Measurements from ENCODE around the gene MTIF2. TPM values are rescaled to one million over a fixed set of nuclear protein-coding genes. Genes with fewer than 3 reads are reported as not detected.
A peak's percentile ranks its signal among the peaks of the same experiment; 100 is the strongest.
"Not testable (repeated sequence)": the region's sequence is repeated elsewhere in the genome, so short reads cannot be mapped to it uniquely, and the experiment has no call there.

Gene MTIF2
- 10 to 100 TPM; 25.6 to 65.4 (median 30.7) TPM for total RNA-seq

GRCh38 chr2:55268907-55269644 is at the start of gene MTIF2:
Gene MTIF2 (minus strand): TSS chr2:55269231. CDS start chr2:55263858, 5,373 bp downstream.
- Histone ChIP-seq H3K4me1 (replicated peaks in 1 of 2) (peaks cover 7 to 8% of the 10 kb centered on the region in 2 donors), H3K27ac (peak within 1 kb of the TSS; percentile 62 to 70), H3K4me3 (peak within 1 kb of the TSS; percentile 56 to 85 (median 74))
- in situ Hi-C loops (cut with MboI; ENCODE audit: low pct_unique_long_range_greater_than_20kb in 2 of 9, low sequenced_read_pairs in 9 of 9, unreplicated experiment in 9 of 9): loop anchor here in 1 of 9 experiments (25.0 kb wide), 1 partner anchor 143 kb away; the partner anchor contains the start of gene CCDC88A
- ATAC-seq (replicated peaks in 6 of 8): peak; percentile 99 to 100 (median 100)
- WGBS, 10 experiments: 0 to 3% (median 1%) methylated on average over 8 to 23 of the region's 43 CpGs; no CpG with 5 or more reads in 2 of the 10 experiments

- Histone ChIP-seq H3K4me1 (replicated peaks in 1 of 2) (no peaks in the 10 kb centered on the region), H3K27ac (no peak overlapping the region), H3K4me3 (no peak overlapping the region)
- in situ Hi-C loops (cut with MboI; ENCODE audit: low pct_unique_long_range_greater_than_20kb in 2 of 9, low sequenced_read_pairs in 9 of 9, unreplicated experiment in 9 of 9): no loop called here
- 80 to 100% (median 94%) methylated on average over 1 of the region's 1 CpG; no CpG with 5 or more reads in 4 of the 10 experiments for WGBS, 10 experiments
- ATAC-seq (replicated peaks in 6 of 8): no peak
Measured at GRCh38 chr2:55314985-55315384, 46.0 kb upstream of the MTIF2 start.

- in situ Hi-C loops (cut with MboI; ENCODE audit: low pct_unique_long_range_greater_than_20kb in 2 of 9, low sequenced_read_pairs in 9 of 9, unreplicated experiment in 9 of 9): no loop called here
- no peak overlapping the region for H3K27ac ChIP-seq
- H3K4me3 ChIP-seq: no peak overlapping the region
- WGBS, 10 experiments: 50 to 100% (median 100%) methylated on average over 1 of the region's 1 CpG; no CpG with 5 or more reads in 6 of the 10 experiments
- no peaks in the 10 kb centered on the region for H3K4me1 ChIP-seq (replicated peaks in 1 of 2)
- ATAC-seq (replicated peaks in 6 of 8): peak in 3 of 8 experiments; percentile 32 to 66 (median 41)
Measured at GRCh38 chr2:55311444-55311870, 42.4 kb upstream of the MTIF2 start.

GRCh38 chr2:55309446-55309845 is 40.4 kb upstream of the MTIF2 start:
- peak in 1 of 8 experiments; percentile 29 for ATAC-seq (replicated peaks in 6 of 8)
- WGBS, 10 experiments: 47 to 100% (median 90%) methylated on average over 1 to 2 of the region's 2 CpGs
- in situ Hi-C loops (cut with MboI; ENCODE audit: low pct_unique_long_range_greater_than_20kb in 2 of 9, low sequenced_read_pairs in 9 of 9, unreplicated experiment in 9 of 9): no loop called here
- no peak overlapping the region for H3K4me3 ChIP-seq
- H3K4me1 ChIP-seq (replicated peaks in 1 of 2): no peaks in the 10 kb centered on the region
- H3K27ac ChIP-seq: no peak overlapping the region

GRCh38 chr2:55302241-55302640 is 33.2 kb upstream of the MTIF2 start:
- no peaks in the 10 kb centered on the region for H3K4me1 ChIP-seq (replicated peaks in 1 of 2)
- WGBS, 10 experiments: 5 to 100% (median 96%) methylated on average over 2 to 3 of the region's 3 CpGs; no CpG with 5 or more reads in 2 of the 10 experiments
- H3K4me3 ChIP-seq: no peak overlapping the region
- ATAC-seq (replicated peaks in 6 of 8): no peak
- in situ Hi-C loops (cut with MboI; ENCODE audit: low pct_unique_long_range_greater_than_20kb in 2 of 9, low sequenced_read_pairs in 9 of 9, unreplicated experiment in 9 of 9): no loop called here
- H3K27ac ChIP-seq: no peak overlapping the region

- in situ Hi-C loops (cut with MboI; ENCODE audit: low pct_unique_long_range_greater_than_20kb in 2 of 9, low sequenced_read_pairs in 9 of 9, unreplicated experiment in 9 of 9): no loop called here
- 87 to 100% (median 96%) methylated on average over 1 of the region's 1 CpG; no CpG with 5 or more reads in 1 of the 10 experiments for WGBS, 10 experiments
- no peak overlapping the region for H3K4me3 ChIP-seq
- no peaks in the 10 kb centered on the region for H3K4me1 ChIP-seq (replicated peaks in 1 of 2)
- H3K27ac ChIP-seq: no peak overlapping the region
- peak in 1 of 8 experiments; percentile 47 for ATAC-seq (replicated peaks in 6 of 8)
Measured at GRCh38 chr2:55301277-55301676, 32.2 kb upstream of the MTIF2 start.

GRCh38 chr2:55296393-55296792 is 27.4 kb upstream of the MTIF2 start:
- in situ Hi-C loops (cut with MboI; ENCODE audit: low pct_unique_long_range_greater_than_20kb in 2 of 9, low sequenced_read_pairs in 9 of 9, unreplicated experiment in 9 of 9): no loop called here
- no peak for ATAC-seq (replicated peaks in 6 of 8)

GRCh38 chr2:55283083-55283482 is 14.1 kb upstream of the MTIF2 start:
- H3K4me3 ChIP-seq: no peak overlapping the region
- no peak for ATAC-seq (replicated peaks in 6 of 8)

More at GRCh38 chr2:55296393-55296792, 27.4 kb upstream of the MTIF2 start:
- Histone ChIP-seq H3K4me1 (replicated peaks in 1 of 2) (no peaks in the 10 kb centered on the region), H3K27ac (no peak overlapping the region), H3K4me3 (no peak overlapping the region)

GRCh38 chr2:55282110-55282917 is 13.3 kb upstream of the MTIF2 start:
- H3K27ac ChIP-seq: peak overlapping the region; percentile 48 to 57
- ATAC-seq (replicated peaks in 6 of 8): peak; percentile 95 to 98 (median 97)

More at GRCh38 chr2:55283083-55283482, 14.1 kb upstream of the MTIF2 start:
- no peak overlapping the region for H3K27ac ChIP-seq
- WGBS, 10 experiments: 80 to 100% (median 98%) methylated on average over 1 to 9 of the region's 12 CpGs; no CpG with 5 or more reads in 1 of the 10 experiments
- peaks cover 0 to 10% of the 10 kb centered on the region in 2 donors for H3K4me1 ChIP-seq (replicated peaks in 1 of 2)
- in situ Hi-C loops (cut with MboI; ENCODE audit: low pct_unique_long_range_greater_than_20kb in 2 of 9, low sequenced_read_pairs in 9 of 9, unreplicated experiment in 9 of 9): no loop called here

GRCh38 chr2:55280851-55281546 is 12.0 kb upstream of the MTIF2 start:
- H3K4me1 ChIP-seq (replicated peaks in 1 of 2); H3K27ac ChIP-seq; in situ Hi-C loops (cut with MboI; ENCODE audit: low pct_unique_long_range_greater_than_20kb in 2 of 9, low sequenced_read_pairs in 9 of 9, unreplicated experiment in 9 of 9); H3K4me3 ChIP-seq; ATAC-seq (replicated peaks in 6 of 8): not testable (repeated sequence)
- WGBS, 10 experiments: 77 to 100% (median 90%) methylated on average over 1 to 4 of the region's 5 CpGs; no CpG with 5 or more reads in 2 of the 10 experiments

More at GRCh38 chr2:55282110-55282917, 13.3 kb upstream of the MTIF2 start:
- in situ Hi-C loops (cut with MboI; ENCODE audit: low pct_unique_long_range_greater_than_20kb in 2 of 9, low sequenced_read_pairs in 9 of 9, unreplicated experiment in 9 of 9): no loop called here
- 13 to 100% (median 65%) methylated on average over 1 to 14 of the region's 60 CpGs; no CpG with 5 or more reads in 3 of the 10 experiments for WGBS, 10 experiments
- H3K4me1 ChIP-seq (replicated peaks in 1 of 2): peaks cover 0 to 10% of the 10 kb centered on the region in 2 donors
- H3K4me3 ChIP-seq: peak overlapping the region; percentile 35 to 49 (median 39)

- H3K27ac ChIP-seq; in situ Hi-C loops (cut with MboI; ENCODE audit: low pct_unique_long_range_greater_than_20kb in 2 of 9, low sequenced_read_pairs in 9 of 9, unreplicated experiment in 9 of 9); ATAC-seq (replicated peaks in 6 of 8); H3K4me1 ChIP-seq (replicated peaks in 1 of 2); H3K4me3 ChIP-seq: not testable (repeated sequence)
- 17 to 80% (median 50%) methylated on average over 1 to 6 of the region's 7 CpGs; no CpG with 5 or more reads in 6 of the 10 experiments for WGBS, 10 experiments
Measured at GRCh38 chr2:55279859-55280424, 10.9 kb upstream of the MTIF2 start.

- ATAC-seq (replicated peaks in 6 of 8); H3K4me1 ChIP-seq (replicated peaks in 1 of 2); H3K27ac ChIP-seq; H3K4me3 ChIP-seq; in situ Hi-C loops (cut with MboI; ENCODE audit: low pct_unique_long_range_greater_than_20kb in 2 of 9, low sequenced_read_pairs in 9 of 9, unreplicated experiment in 9 of 9): not testable (repeated sequence)
- WGBS, 10 experiments: 14 to 80% (median 49%) methylated on average over 1 to 4 of the region's 10 CpGs; no CpG with 5 or more reads in 3 of the 10 experiments
Measured at GRCh38 chr2:55279214-55279835, 10.3 kb upstream of the MTIF2 start.
